ENCODE results near the gene RBM24.
"Not testable (repeated sequence)": the region's sequence is repeated elsewhere in the genome, so short reads cannot be mapped to it uniquely, and the experiment has no call there.

The RBM24 gene

DNA sequence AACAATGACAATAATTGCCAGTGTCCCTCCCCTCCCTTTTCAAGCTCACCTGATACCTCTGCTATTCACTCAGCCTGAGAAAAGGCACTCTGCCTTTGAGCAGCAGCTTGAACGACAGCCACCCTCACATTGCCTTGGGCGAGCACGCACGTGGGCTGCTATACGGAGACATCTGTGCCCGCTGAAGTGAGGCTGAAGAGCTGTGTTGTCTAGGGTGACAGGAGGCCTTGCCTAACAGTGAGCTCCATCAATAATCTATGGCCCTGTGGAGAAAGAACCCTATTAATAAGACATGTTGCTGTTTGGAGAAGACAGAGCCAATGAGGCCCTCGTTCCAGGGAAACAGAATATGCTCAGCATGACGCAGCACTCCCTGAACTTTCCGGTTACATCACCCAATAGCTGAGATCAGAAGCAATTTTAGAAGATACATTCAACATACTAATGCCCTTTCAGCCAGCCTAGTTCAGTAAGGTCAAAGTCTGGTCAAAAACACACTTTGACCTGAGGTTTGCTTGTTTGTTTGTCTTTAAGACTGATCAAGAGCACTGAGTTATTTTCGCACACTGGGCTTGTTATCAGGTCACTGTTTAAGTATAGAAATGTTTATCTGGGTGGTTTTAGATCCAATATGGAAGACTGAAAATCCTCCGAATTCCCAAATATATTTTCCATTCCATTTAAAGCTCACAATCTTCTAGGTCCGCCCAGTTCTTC lies 30.6 kb downstream of the RBM24 start:
- peak; percentile 11 for DNase-seq (ENCODE audit: low read depth)
- TF ChIP-seq, protein P1, sequence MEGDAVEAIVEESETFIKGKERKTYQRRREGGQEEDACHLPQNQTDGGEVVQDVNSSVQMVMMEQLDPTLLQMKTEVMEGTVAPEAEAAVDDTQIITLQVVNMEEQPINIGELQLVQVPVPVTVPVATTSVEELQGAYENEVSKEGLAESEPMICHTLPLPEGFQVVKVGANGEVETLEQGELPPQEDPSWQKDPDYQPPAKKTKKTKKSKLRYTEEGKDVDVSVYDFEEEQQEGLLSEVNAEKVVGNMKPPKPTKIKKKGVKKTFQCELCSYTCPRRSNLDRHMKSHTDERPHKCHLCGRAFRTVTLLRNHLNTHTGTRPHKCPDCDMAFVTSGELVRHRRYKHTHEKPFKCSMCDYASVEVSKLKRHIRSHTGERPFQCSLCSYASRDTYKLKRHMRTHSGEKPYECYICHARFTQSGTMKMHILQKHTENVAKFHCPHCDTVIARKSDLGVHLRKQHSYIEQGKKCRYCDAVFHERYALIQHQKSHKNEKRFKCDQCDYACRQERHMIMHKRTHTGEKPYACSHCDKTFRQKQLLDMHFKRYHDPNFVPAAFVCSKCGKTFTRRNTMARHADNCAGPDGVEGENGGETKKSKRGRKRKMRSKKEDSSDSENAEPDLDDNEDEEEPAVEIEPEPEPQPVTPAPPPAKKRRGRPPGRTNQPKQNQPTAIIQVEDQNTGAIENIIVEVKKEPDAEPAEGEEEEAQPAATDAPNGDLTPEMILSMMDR (IDR thresholded peaks at IDR 0.05; ENCODE audit: insufficient read depth, low read depth, low read length, missing control alignments), result no peak
- H3K4me3 ChIP-seq (ENCODE audit: low read length), result no peak overlapping the region

DNA sequence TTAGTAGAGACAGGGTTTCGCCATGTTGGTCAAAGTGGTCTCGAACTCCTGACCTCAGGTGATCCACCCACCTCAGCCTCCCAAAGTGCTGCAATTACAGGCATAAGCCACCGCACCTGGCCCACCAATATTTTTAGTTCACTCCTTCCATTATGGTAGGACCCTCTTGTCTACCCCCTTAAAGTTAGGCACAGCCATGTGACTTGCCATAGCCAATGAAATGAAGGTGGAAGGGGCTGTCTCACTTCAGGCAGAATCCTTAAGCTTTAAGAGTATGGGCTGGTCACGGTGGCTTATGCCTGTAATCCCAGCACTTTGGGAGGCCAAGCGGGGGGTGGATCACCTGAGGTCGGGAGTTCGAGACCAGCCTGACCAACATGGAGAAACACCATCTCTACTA lies 32.1 kb downstream of the RBM24 start:
- H3K4me3 ChIP-seq (ENCODE audit: low read length); DNase-seq (ENCODE audit: low read depth): not testable (repeated sequence)

DNA sequence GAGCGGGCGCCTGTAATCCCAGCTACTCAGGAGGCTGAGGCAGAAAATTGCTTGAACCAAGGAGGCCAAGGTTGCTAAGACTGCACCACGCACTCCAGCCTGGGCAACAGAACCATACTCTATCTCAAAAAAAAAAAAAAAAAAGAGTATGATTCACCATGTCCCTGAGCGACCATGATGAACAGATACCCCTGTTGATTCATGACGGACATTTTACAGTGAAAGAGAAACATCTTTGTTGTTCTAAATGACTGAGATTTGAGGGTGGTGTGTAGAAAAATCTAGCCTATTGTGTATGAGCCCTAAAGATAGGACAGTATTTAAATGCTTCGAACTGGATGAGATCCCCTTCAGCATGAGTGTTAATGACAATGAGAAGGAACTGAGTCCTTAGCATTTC lies 32.8 kb downstream of the RBM24 start:
- no peak overlapping the region for H3K4me3 ChIP-seq (ENCODE audit: low read length)
- TF ChIP-seq, protein P1 (IDR thresholded peaks at IDR 0.05; ENCODE audit: insufficient read depth, low read depth, low read length, missing control alignments), result no peak
- DNase-seq (ENCODE audit: low read depth), result no peak

DNA sequence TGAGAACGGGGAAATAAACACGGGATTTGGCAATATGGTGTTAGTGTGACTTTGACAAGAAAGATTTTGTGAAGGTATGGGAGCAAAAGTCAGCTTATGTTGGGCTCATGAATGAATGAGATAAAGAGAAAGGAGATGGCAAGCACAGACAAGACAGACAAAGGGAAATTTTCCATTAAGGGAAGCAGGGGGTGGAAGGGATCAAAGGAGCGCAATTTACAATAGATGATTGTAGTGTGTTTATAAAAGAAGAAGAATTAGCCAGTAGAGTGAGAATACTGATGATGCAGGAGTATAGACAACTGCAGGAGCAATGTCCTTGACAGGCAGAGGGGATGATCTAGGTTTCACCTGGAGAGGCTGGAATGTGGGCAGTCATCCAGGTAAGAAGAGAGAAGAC lies 34.1 kb downstream of the RBM24 start:
- TF ChIP-seq, protein P1 (IDR thresholded peaks at IDR 0.05; ENCODE audit: insufficient read depth, low read depth, low read length, missing control alignments), result no peak

DNA sequence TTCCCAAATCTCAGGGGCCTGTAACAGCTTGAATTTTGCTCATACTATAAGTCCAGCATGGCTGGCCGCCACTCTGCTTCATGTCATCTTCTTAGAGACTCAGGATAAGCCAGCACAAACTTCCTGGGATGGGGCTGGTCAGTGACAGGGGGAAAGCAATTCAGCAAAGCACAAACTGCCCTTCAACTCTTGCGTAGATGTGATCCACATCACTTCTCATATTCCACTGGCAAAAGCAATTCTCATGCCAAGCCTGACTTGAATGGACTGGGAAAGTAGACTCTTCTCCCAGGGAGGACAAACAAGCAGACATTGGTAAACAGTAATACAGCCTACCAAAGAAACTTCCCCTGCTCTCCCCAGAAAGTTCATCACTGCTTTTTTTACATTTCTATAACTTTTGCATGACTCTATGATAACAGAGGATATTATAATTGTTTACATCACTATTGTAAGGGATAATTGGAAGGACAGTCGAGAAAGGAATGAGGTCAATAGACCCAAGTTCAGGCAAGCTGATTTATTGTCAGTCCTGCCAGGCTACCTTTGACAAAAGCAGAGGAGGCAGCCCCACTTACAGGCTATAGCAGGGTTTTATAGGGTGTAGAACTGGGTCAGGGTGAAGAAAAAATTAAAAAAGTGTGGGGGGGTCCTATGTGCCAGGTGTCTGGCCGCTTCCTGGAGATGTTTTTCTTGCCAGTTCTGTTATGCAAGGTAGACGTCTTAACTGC lies 37.4 kb downstream of the RBM24 start:
- DNase-seq (ENCODE audit: low read depth), result no peak
- TF ChIP-seq, protein P1 (IDR thresholded peaks at IDR 0.05; ENCODE audit: insufficient read depth, low read depth, low read length, missing control alignments), result no peak
- no peak overlapping the region for H3K4me3 ChIP-seq (ENCODE audit: low read length)

More for the DNA sequence above, 34.1 kb downstream of the RBM24 start:
- no peak overlapping the region for H3K4me3 ChIP-seq (ENCODE audit: low read length)
- DNase-seq (ENCODE audit: low read depth), result no peak

DNA sequence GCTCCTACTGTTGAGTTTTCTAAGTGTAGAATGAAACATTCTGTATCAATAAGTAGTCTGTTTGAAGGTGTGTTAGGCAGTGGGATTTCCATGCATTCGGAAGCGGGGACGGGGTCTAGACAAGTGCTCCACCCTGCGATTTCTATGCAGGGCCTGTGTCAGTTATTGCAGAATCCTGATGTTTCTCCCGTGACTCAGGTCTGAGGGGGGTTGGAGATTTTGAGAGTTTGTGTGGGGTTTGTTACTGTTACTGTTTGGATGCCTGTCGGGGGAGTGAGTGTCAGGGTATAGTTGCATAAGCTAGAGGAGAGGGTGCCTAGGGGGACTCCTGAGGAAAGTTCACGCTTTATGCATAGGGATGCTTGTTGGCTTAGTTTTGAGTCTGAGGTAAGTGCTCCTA lies 39.1 kb downstream of the RBM24 start:
- H3K4me3 ChIP-seq (ENCODE audit: low read length); DNase-seq (ENCODE audit: low read depth): not testable (repeated sequence)

DNA sequence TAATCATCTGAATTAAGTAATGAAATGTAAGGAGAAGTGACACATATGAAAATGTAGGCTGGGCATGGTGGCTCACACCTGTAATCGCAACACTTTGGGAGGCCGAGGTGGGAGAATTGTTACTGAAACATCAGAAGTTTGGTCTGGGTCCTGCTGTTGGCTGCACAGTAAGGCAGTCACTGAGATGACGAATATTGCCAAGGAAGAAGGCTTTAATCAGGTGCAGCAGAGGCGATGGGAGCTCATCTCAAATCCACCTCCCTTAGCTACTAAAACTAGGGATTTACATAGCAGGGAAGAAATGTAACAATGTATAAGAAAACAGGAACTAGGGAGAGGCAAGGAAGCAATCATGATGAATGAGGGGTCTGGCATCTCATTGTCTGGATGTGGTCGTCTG lies 50.1 kb downstream of the RBM24 start:
- DNase-seq (ENCODE audit: low read depth), result no peak
- TF ChIP-seq, protein P1 (IDR thresholded peaks at IDR 0.05; ENCODE audit: insufficient read depth, low read depth, low read length, missing control alignments), result no peak
- H3K4me3 ChIP-seq (ENCODE audit: low read length), result no peak overlapping the region

DNA sequence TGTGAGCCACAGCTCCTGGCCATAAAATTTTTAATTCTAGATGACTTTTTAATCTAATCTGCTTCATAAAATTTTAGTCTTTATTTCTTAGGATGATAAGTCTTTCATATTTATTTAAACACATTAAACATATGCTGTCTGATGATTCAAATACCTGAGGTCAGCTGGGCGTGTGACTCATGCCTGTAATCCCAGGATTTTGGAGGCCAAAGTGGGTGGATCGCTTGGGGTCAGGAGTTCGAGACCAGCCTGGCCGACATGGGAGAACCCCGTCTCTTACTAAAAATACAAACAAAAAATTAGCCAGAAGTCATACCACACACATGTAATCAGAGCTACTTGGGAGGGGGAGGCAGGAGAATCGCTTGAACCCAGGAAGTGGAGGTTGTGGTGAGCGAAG lies 53.1 kb downstream of the RBM24 start:
- H3K4me3 ChIP-seq (ENCODE audit: low read length), result no peak overlapping the region
- peak; percentile 40 for DNase-seq (ENCODE audit: low read depth)
- TF ChIP-seq, protein P1 (IDR thresholded peaks at IDR 0.05; ENCODE audit: insufficient read depth, low read depth, low read length, missing control alignments), result no peak
